ENCODE measurements around the gene TATDN2. TPM values are rescaled to one million over a fixed set of nuclear protein-coding genes. Genes with fewer than 3 reads are reported as not detected.

Gene TATDN2
- total and polyA plus RNA-seq, 2 donors (not counting 3 experiments of a cell fraction or from before 2014, with no cell fraction given): 10.7 to 26.8 TPM

GRCh38 chr3:10259798-10260197 is 11.5 kb downstream of the TATDN2 start:
- Histone ChIP-seq H2AFZ (ENCODE audit: low read depth, low read length) (no peak overlapping the region), H3K27me3 (ENCODE audit: control insufficient read depth in 2 of 2, insufficient read depth in 2 of 2, low read length in 2 of 2) (no peaks in the 10 kb centered on the region), H3K79me2 (ENCODE audit: control insufficient read depth, insufficient read depth, low read length) (peaks cover 37% of the 10 kb centered on the region), H3K9me1 (replicated peaks; ENCODE audit: control insufficient read depth, extremely low read depth, insufficient read depth, low read length) (no peaks in the 10 kb centered on the region), H3K4me2 (ENCODE audit: insufficient read depth, low read length) (no peak overlapping the region), H3K4me3 (replicated peaks in 1 of 3; ENCODE audit: insufficient read depth in 1 of 3, low read depth in 1 of 3, low read length in 3 of 3) (no peak overlapping the region), H3K36me3 (ENCODE audit: control insufficient read depth in 2 of 2, extremely low read depth in 1 of 2, insufficient read depth in 2 of 2, low read length in 2 of 2) (peaks cover 4 to 5% of the 10 kb centered on the region in 2 experiments), H3K27ac (ENCODE audit: insufficient read depth, low read depth, low read length) (no peak overlapping the region), H4K20me1 (replicated peaks; ENCODE audit: control insufficient read depth, extremely low read depth, insufficient read depth, low read length) (no peaks in the 10 kb centered on the region), H3K9me3 (replicated peaks; ENCODE audit: control insufficient read depth, insufficient read depth, low read length) (no peaks in the 10 kb centered on the region), H3K9ac (replicated peaks; ENCODE audit: extremely low read depth, insufficient read depth, low read length) (no peak overlapping the region), H3K4me1 (ENCODE audit: control insufficient read depth, extremely low read depth, insufficient read depth, low read length) (no peaks in the 10 kb centered on the region)
- ChIA-PET CTCF (interaction anchor here (1.2 to 1.4 kb wide), 2 partner anchors 10 to 11 kb away, joined by 3 read pairs; no protein-coding TSS in a partner anchor), POLR2A (interaction anchor here (0.6 kb wide), 1 partner anchor 84 kb away, joined by 8 read pairs; no protein-coding TSS in a partner anchor)
- FAIRE-seq (no peak), DNase-seq (ENCODE audit: low read depth, low spot score) (no peak)
- TF ChIP-seq, protein P1, sequence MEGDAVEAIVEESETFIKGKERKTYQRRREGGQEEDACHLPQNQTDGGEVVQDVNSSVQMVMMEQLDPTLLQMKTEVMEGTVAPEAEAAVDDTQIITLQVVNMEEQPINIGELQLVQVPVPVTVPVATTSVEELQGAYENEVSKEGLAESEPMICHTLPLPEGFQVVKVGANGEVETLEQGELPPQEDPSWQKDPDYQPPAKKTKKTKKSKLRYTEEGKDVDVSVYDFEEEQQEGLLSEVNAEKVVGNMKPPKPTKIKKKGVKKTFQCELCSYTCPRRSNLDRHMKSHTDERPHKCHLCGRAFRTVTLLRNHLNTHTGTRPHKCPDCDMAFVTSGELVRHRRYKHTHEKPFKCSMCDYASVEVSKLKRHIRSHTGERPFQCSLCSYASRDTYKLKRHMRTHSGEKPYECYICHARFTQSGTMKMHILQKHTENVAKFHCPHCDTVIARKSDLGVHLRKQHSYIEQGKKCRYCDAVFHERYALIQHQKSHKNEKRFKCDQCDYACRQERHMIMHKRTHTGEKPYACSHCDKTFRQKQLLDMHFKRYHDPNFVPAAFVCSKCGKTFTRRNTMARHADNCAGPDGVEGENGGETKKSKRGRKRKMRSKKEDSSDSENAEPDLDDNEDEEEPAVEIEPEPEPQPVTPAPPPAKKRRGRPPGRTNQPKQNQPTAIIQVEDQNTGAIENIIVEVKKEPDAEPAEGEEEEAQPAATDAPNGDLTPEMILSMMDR (IDR thresholded peaks at IDR 0.05; ENCODE audit: extremely low read depth in 1 of 2, insufficient read depth in 1 of 2, low read depth in 1 of 2, low read length in 2 of 2): no peak
- TF ChIP-seq POLR2AphosphoS5 (IDR thresholded peaks at IDR 0.05; ENCODE audit: insufficient read depth, low read depth, low read length): no peak
- no peak for TF ChIP-seq FOS (IDR thresholded peaks at IDR 0.05; ENCODE audit: borderline replicate concordance, insufficient read depth, low read length)
- TF ChIP-seq POLR2A (IDR thresholded peaks at IDR 0.05; ENCODE audit: low read depth, low read length): no peak
- TF ChIP-seq GATA2 (IDR thresholded peaks at IDR 0.05; ENCODE audit: insufficient read depth, insufficient read length, low read depth, low read length): no peak
- TF ChIP-seq EZH2 (IDR thresholded peaks at IDR 0.05; ENCODE audit: borderline replicate concordance, low read depth, low read length, severe bottlenecking): no peak
- no peak for TF ChIP-seq MYC (IDR thresholded peaks at IDR 0.05; ENCODE audit: low read depth, low read length)
- TF ChIP-seq, protein P2, sequence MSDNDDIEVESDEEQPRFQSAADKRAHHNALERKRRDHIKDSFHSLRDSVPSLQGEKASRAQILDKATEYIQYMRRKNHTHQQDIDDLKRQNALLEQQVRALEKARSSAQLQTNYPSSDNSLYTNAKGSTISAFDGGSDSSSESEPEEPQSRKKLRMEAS (IDR thresholded peaks at IDR 0.05; ENCODE audit: insufficient read depth, insufficient read length): no peak
- no peak for TF ChIP-seq JUN (IDR thresholded peaks at IDR 0.05; ENCODE audit: borderline replicate concordance, insufficient read depth, insufficient read length, low read depth)
- dilution Hi-C loops (cut with MboI; ENCODE audit: extremely low pct_ligation_motif_present, low sequenced_read_pairs): no loop called here
- intact Hi-C loops (cut with micrococcal nuclease): no loop called here
- no TSS peak for BruUV-seq (replicated peaks)
